K562 (cell line): Measurements from ENCODE around the gene EEPD1. TPM values are rescaled to one million over a fixed set of nuclear protein-coding genes. Genes with fewer than 3 reads are reported as not detected.

Experiments
- EP300 ChIP-seq: IDR thresholded peaks from 2 replicates; pipeline ENCODE4 v1.6.1; 2012; ENCODE audit warnings: low read length, improper control_type of control experiment
- EP400 ChIP-seq: fragments of 450-650 bp; IDR thresholded peaks from 2 replicates; pipeline ENCODE4 v1.6.1; 2017; ENCODE audit warnings: antibody characterized with exemption, mild to moderate bottlenecking, moderate library complexity
- L3MBTL2 ChIP-seq: fragments of 450-650 bp; IDR thresholded peaks from 2 replicates; pipeline ENCODE4 v1.6.1; 2016; ENCODE audit warnings: mild to moderate bottlenecking, moderate library complexity
- MAZ ChIP-seq, 2 experiments: fragments of 450-650 bp in 1 of 2; sonication (generic) in 1 of 2; formaldehyde crosslinking; IDR thresholded peaks in 1 of 2; conservative IDR thresholded peaks in 1 of 2; 2 replicates each; pipeline versions ENCODE4 v1.4.0 to v1.5.0; 2020; ENCODE audit warnings: mild to moderate bottlenecking in 1 of 2, missing genetic modification reagents in 1 of 2
- PURB ChIP-seq: sonication (generic); formaldehyde crosslinking; IDR thresholded peaks from 2 replicates; pipeline ENCODE4 v1.9.0; 2021; ENCODE audit warnings: low read depth, mild to moderate bottlenecking, missing genetic modification reagents
- TEAD4 ChIP-seq, 2 experiments: sonication (generic) in 1 of 2; formaldehyde crosslinking in 1 of 2; IDR thresholded peaks; 2 replicates each; pipeline versions ENCODE4 v1.6.1 to v1.8.0; 2012 to 2022; ENCODE audit warnings: borderline replicate concordance in 1 of 2, inconsistent platforms in 1 of 2, low read length in 1 of 2, mild to moderate bottlenecking in 1 of 2, missing genetic modification reagents in 1 of 2
- U2AF2 ChIP-seq: fragments of 200-400 bp; formaldehyde crosslinking; optimal IDR thresholded peaks from 2 replicates; pipeline ENCODE3; 2017; ENCODE audit warnings: low read depth, mild to moderate bottlenecking, low read length
- polyA plus RNA-seq, 8 experiments: library from polyadenylated mRNA; depleted of rRNA in 4 of 8; stranded (reverse) in 5 of 8; unstranded in 3 of 8; fragments of >200 nt; fragmentation: Nextera tagmentation in 2 of 8; fragmentation: Illumina TruSeq in 1 of 8; extraction: Ambion mirVana in 2 of 8; extraction: Trizol in 1 of 8; gene quantifications; 2 replicates each; pipeline versions ENCODE4 v1.2.1 to v1.2.3, GENCODE V29; 2011 to 2014; ENCODE audit warnings: inconsistent platforms in 1 of 8, missing spikeins in 1 of 8
- total RNA-seq, 7 experiments: library from RNA; depleted of rRNA in 6 of 7; stranded (reverse); fragments of >200 nt in 6 of 7; fragmentation: Illumina TruSeq in 2 of 7; extraction: Trizol in 2 of 7; gene quantifications; 2 replicates each; pipeline versions ENCODE4 v1.2.1 to v1.2.3, GENCODE V29; 2011 to 2021; ENCODE audit warnings: low replicate concordance in 1 of 7
- TF ChIP-seq, protein P1 (sequence below): fragments of 450-650 bp; IDR thresholded peaks from 2 replicates; pipeline ENCODE4 v1.6.1; 2016; ENCODE audit warnings: antibody characterized with exemption
- TF ChIP-seq, protein P2 (sequence below): sonication (generic); IDR thresholded peaks from 2 replicates; pipeline ENCODE4 v1.6.1; 2016
- TF ChIP-seq, protein P3 (sequence below): fragments of 450-650 bp; IDR thresholded peaks from 2 replicates; pipeline ENCODE4 v1.6.1; 2016; ENCODE audit warnings: mild to moderate bottlenecking, moderate library complexity
- TF ChIP-seq, protein P4 (sequence below), 2 experiments: fragments of 250-450 bp in 1 of 2; fragments of 450-650 bp in 1 of 2; sonication (Bioruptor Pico) in 1 of 2; IDR thresholded peaks; 2 replicates each; pipeline versions ENCODE4 v1.6.1 to v1.8.0; 2016 to 2021; ENCODE audit warnings: mild to moderate bottlenecking in 2 of 2, moderate library complexity in 2 of 2, missing compliant biosample characterization in 1 of 2, missing genetic modification characterization in 1 of 2

EEPD1 gene
- total and polyA plus RNA-seq, 9 of the 15 experiments (the other 6 are each of a cell fraction or from before 2014, with no cell fraction given) = 0.01 to 1.5 (median 0.74) TPM; not detected in 1

DNA sequence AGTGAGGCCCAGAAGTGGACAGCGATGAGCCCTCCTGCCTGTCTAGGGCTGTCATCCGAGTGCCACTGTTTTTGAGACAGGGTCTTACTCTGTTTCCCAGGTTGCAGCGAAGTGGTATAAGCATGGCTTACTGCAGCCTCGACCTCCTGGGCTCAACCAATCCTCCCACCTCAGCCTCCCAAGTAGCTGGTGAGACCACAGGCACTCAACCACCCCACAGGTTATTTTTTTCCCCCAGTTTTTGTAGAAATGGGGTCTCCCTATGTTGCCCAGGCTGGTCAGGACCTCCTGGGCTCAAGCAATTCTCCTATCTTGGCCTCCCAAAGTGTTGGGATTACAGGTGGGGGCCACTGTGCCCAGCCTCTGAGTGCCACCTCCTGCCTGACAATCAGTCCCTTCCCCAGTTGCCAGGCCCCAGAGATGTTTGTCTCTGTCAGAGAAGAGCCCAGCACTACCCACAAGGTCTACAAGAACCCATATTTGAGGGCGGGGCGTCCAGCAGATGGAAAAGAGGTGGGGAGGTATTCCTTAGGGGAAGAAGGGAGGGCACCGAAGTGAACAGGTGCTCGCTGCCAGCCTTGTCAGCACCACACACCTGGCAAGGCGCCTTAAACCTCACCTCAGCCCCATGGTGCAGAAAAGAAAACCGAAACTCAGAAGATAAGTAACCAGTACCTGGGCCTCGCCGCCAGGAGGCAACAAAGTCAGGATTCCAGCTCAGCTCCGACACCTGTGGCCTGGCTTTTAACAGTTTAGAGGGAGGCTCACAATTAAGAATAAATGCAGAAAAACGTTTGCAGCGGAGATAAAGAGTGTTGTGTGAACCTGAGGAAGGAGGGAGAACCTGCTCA is 159.2 kb downstream of the EEPD1 start (continued):
- TF ChIP-seq, protein P1, sequence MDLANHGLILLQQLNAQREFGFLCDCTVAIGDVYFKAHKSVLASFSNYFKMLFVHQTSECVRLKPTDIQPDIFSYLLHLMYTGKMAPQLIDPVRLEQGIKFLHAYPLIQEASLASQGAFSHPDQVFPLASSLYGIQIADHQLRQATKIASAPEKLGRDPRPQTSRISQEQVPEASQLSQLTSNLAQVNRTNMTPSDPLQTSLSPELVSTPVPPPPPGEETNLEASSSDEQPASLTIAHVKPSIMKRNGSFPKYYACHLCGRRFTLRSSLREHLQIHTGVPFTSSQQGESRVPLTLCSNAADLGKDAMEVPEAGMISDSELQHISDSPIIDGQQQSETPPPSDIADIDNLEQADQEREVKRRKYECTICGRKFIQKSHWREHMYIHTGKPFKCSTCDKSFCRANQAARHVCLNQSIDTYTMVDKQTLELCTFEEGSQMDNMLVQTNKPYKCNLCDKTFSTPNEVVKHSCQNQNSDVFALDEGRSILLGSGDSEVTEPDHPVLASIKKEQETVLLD = no peak
- TF ChIP-seq, protein P2, sequence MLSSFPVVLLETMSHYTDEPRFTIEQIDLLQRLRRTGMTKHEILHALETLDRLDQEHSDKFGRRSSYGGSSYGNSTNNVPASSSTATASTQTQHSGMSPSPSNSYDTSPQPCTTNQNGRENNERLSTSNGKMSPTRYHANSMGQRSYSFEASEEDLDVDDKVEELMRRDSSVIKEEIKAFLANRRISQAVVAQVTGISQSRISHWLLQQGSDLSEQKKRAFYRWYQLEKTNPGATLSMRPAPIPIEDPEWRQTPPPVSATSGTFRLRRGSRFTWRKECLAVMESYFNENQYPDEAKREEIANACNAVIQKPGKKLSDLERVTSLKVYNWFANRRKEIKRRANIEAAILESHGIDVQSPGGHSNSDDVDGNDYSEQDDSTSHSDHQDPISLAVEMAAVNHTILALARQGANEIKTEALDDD = no peak
- TF ChIP-seq MAZ (CRISPR knock-in tag; conservative IDR thresholded peaks at IDR 0.05 in 1 of 2, IDR thresholded peaks at IDR 0.05 in 1 of 2) (no peak), TEAD4 (IDR thresholded peaks at IDR 0.05; ENCODE audit: low read length) (peak; percentile 54; the same call in 1 of the 2 replicates), TEAD4 (CRISPR knock-in tag; IDR thresholded peaks at IDR 0.05; ENCODE audit: borderline replicate concordance) (no peak), L3MBTL2 (0 out of 2 replicates have a peak, but pooled peaks have one; percentile 37), EP400 (no peak), EP300 (no peak), U2AF2 (no peak), PURB (no peak)
- TF ChIP-seq, protein P3, sequence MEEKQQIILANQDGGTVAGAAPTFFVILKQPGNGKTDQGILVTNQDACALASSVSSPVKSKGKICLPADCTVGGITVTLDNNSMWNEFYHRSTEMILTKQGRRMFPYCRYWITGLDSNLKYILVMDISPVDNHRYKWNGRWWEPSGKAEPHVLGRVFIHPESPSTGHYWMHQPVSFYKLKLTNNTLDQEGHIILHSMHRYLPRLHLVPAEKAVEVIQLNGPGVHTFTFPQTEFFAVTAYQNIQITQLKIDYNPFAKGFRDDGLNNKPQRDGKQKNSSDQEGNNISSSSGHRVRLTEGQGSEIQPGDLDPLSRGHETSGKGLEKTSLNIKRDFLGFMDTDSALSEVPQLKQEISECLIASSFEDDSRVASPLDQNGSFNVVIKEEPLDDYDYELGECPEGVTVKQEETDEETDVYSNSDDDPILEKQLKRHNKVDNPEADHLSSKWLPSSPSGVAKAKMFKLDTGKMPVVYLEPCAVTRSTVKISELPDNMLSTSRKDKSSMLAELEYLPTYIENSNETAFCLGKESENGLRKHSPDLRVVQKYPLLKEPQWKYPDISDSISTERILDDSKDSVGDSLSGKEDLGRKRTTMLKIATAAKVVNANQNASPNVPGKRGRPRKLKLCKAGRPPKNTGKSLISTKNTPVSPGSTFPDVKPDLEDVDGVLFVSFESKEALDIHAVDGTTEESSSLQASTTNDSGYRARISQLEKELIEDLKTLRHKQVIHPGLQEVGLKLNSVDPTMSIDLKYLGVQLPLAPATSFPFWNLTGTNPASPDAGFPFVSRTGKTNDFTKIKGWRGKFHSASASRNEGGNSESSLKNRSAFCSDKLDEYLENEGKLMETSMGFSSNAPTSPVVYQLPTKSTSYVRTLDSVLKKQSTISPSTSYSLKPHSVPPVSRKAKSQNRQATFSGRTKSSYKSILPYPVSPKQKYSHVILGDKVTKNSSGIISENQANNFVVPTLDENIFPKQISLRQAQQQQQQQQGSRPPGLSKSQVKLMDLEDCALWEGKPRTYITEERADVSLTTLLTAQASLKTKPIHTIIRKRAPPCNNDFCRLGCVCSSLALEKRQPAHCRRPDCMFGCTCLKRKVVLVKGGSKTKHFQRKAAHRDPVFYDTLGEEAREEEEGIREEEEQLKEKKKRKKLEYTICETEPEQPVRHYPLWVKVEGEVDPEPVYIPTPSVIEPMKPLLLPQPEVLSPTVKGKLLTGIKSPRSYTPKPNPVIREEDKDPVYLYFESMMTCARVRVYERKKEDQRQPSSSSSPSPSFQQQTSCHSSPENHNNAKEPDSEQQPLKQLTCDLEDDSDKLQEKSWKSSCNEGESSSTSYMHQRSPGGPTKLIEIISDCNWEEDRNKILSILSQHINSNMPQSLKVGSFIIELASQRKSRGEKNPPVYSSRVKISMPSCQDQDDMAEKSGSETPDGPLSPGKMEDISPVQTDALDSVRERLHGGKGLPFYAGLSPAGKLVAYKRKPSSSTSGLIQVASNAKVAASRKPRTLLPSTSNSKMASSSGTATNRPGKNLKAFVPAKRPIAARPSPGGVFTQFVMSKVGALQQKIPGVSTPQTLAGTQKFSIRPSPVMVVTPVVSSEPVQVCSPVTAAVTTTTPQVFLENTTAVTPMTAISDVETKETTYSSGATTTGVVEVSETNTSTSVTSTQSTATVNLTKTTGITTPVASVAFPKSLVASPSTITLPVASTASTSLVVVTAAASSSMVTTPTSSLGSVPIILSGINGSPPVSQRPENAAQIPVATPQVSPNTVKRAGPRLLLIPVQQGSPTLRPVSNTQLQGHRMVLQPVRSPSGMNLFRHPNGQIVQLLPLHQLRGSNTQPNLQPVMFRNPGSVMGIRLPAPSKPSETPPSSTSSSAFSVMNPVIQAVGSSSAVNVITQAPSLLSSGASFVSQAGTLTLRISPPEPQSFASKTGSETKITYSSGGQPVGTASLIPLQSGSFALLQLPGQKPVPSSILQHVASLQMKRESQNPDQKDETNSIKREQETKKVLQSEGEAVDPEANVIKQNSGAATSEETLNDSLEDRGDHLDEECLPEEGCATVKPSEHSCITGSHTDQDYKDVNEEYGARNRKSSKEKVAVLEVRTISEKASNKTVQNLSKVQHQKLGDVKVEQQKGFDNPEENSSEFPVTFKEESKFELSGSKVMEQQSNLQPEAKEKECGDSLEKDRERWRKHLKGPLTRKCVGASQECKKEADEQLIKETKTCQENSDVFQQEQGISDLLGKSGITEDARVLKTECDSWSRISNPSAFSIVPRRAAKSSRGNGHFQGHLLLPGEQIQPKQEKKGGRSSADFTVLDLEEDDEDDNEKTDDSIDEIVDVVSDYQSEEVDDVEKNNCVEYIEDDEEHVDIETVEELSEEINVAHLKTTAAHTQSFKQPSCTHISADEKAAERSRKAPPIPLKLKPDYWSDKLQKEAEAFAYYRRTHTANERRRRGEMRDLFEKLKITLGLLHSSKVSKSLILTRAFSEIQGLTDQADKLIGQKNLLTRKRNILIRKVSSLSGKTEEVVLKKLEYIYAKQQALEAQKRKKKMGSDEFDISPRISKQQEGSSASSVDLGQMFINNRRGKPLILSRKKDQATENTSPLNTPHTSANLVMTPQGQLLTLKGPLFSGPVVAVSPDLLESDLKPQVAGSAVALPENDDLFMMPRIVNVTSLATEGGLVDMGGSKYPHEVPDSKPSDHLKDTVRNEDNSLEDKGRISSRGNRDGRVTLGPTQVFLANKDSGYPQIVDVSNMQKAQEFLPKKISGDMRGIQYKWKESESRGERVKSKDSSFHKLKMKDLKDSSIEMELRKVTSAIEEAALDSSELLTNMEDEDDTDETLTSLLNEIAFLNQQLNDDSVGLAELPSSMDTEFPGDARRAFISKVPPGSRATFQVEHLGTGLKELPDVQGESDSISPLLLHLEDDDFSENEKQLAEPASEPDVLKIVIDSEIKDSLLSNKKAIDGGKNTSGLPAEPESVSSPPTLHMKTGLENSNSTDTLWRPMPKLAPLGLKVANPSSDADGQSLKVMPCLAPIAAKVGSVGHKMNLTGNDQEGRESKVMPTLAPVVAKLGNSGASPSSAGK = no peak
- TF ChIP-seq, protein P4, sequence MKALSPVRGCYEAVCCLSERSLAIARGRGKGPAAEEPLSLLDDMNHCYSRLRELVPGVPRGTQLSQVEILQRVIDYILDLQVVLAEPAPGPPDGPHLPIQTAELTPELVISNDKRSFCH (CRISPR knock-in tag; IDR thresholded peaks at IDR 0.05) = no peak
- TF ChIP-seq, protein P4 (tag; IDR thresholded peaks at IDR 0.05) = 0 out of 2 replicates have a peak, but pooled peaks have one; percentile 23
